GM12891 (cell line): ENCODE data around the gene JUP.

Experiments used
- POLR2A ChIP-seq: IDR thresholded peaks from 2 replicates; pipeline ENCODE4 v1.6.1; 2011; ENCODE audit warnings: low read depth, low read length, control low read depth
- POLR2AphosphoS5 ChIP-seq: IDR thresholded peaks from 2 replicates; pipeline ENCODE4 v1.6.1; 2011; ENCODE audit warnings: low read depth, low read length, control low read depth

GRCh38 chr17:41718287-41718645, 68.2 kb downstream of the JUP start:
- TF ChIP-seq POLR2A (no peak), POLR2AphosphoS5 (no peak)
